ENCODE results near the gene PLEKHA1.

The PLEKHA1 gene

GRCh38 chr10:122475591-122476332, 101.3 kb downstream of the PLEKHA1 start:
- no peak overlapping the region for H3K9ac ChIP-seq (ENCODE audit: low read length)

GRCh38 chr10:122476333-122476695, 101.8 kb downstream of the PLEKHA1 start:
- no peak overlapping the region for H3K4me3 ChIP-seq (ENCODE audit: low read depth in 1 of 2, low read length in 2 of 2)

More at GRCh38 chr10:122475591-122476332, 101.3 kb downstream of the PLEKHA1 start:
- Histone ChIP-seq H3K9me3 (ENCODE audit: low read length) (no peaks in the 10 kb centered on the region), H3K27ac (ENCODE audit: low read depth, low read length) (peak overlapping the region; percentile 74), H3K4me3 (ENCODE audit: low read depth in 1 of 2, low read length in 2 of 2) (no peak overlapping the region), H3K4me1 (ENCODE audit: insufficient read depth, low read length) (peaks cover 41% of the 10 kb centered on the region), H3K27me3 (ENCODE audit: control insufficient read depth in 1 of 2, insufficient read depth in 2 of 2, low read length in 2 of 2) (no peaks in the 10 kb centered on the region), H3K36me3 (ENCODE audit: insufficient read depth, low read length) (no peaks in the 10 kb centered on the region)

GRCh38 chr10:122477436-122477835, 102.9 kb downstream of the PLEKHA1 start:
- Histone ChIP-seq H3K4me3 (ENCODE audit: low read depth in 1 of 2, low read length in 2 of 2) (no peak overlapping the region), H3K4me1 (ENCODE audit: insufficient read depth, low read length) (peaks cover 41% of the 10 kb centered on the region), H3K27ac (ENCODE audit: low read depth, low read length) (no peak overlapping the region), H3K27me3 (ENCODE audit: control insufficient read depth in 1 of 2, insufficient read depth in 2 of 2, low read length in 2 of 2) (no peaks in the 10 kb centered on the region), H3K36me3 (ENCODE audit: insufficient read depth, low read length) (no peaks in the 10 kb centered on the region), H3K9me3 (ENCODE audit: low read length) (no peaks in the 10 kb centered on the region), H3K9ac (ENCODE audit: low read length) (no peak overlapping the region)

More at GRCh38 chr10:122476333-122476695, 101.8 kb downstream of the PLEKHA1 start:
- Histone ChIP-seq H3K9ac (ENCODE audit: low read length) (no peak overlapping the region), H3K27me3 (ENCODE audit: control insufficient read depth in 1 of 2, insufficient read depth in 2 of 2, low read length in 2 of 2) (no peaks in the 10 kb centered on the region), H3K9me3 (ENCODE audit: low read length) (no peaks in the 10 kb centered on the region), H3K27ac (ENCODE audit: low read depth, low read length) (peak overlapping the region; percentile 48), H3K4me1 (ENCODE audit: insufficient read depth, low read length) (peaks cover 41% of the 10 kb centered on the region), H3K36me3 (ENCODE audit: insufficient read depth, low read length) (no peaks in the 10 kb centered on the region)

GRCh38 chr10:122478971-122479370, 104.5 kb downstream of the PLEKHA1 start:
- Histone ChIP-seq H3K36me3 (ENCODE audit: insufficient read depth, low read length) (no peaks in the 10 kb centered on the region), H3K4me1 (ENCODE audit: insufficient read depth, low read length) (peaks cover 48% of the 10 kb centered on the region), H3K9me3 (ENCODE audit: low read length) (no peaks in the 10 kb centered on the region), H3K27me3 (ENCODE audit: control insufficient read depth in 1 of 2, insufficient read depth in 2 of 2, low read length in 2 of 2) (no peaks in the 10 kb centered on the region), H3K4me3 (ENCODE audit: low read depth in 1 of 2, low read length in 2 of 2) (no peak overlapping the region), H3K9ac (ENCODE audit: low read length) (no peak overlapping the region), H3K27ac (ENCODE audit: low read depth, low read length) (no peak overlapping the region)

- no peaks in the 10 kb centered on the region for H3K9me3 ChIP-seq (ENCODE audit: low read length)
- H3K27ac ChIP-seq (ENCODE audit: low read depth, low read length): no peak overlapping the region
- H3K4me1 ChIP-seq (ENCODE audit: insufficient read depth, low read length): peaks cover 48% of the 10 kb centered on the region
- no peaks in the 10 kb centered on the region for H3K36me3 ChIP-seq (ENCODE audit: insufficient read depth, low read length)
- no peaks in the 10 kb centered on the region for H3K27me3 ChIP-seq (ENCODE audit: control insufficient read depth in 1 of 2, insufficient read depth in 2 of 2, low read length in 2 of 2)
- H3K9ac ChIP-seq (ENCODE audit: low read length): no peak overlapping the region
- H3K4me3 ChIP-seq (ENCODE audit: low read depth in 1 of 2, low read length in 2 of 2): no peak overlapping the region
These were observed 105.8 kb downstream of the PLEKHA1 start for GRCh38 chr10:122480146-122480833.

GRCh38 chr10:122481296-122482056, 107.0 kb downstream of the PLEKHA1 start:
- no peak overlapping the region for H3K9ac ChIP-seq (ENCODE audit: low read length)
- H3K9me3 ChIP-seq (ENCODE audit: low read length): no peaks in the 10 kb centered on the region
- H3K27me3 ChIP-seq (ENCODE audit: control insufficient read depth in 1 of 2, insufficient read depth in 2 of 2, low read length in 2 of 2): no peaks in the 10 kb centered on the region
- no peaks in the 10 kb centered on the region for H3K36me3 ChIP-seq (ENCODE audit: insufficient read depth, low read length)
- no peak overlapping the region for H3K27ac ChIP-seq (ENCODE audit: low read depth, low read length)
- H3K4me1 ChIP-seq (ENCODE audit: insufficient read depth, low read length): peaks cover 48% of the 10 kb centered on the region
- H3K4me3 ChIP-seq (ENCODE audit: low read depth in 1 of 2, low read length in 2 of 2): no peak overlapping the region

Data from muscle layer of colon (tissue), 2 donors.